ENCODE measurements around the gene LPCAT3.

Gene LPCAT3

DNA sequence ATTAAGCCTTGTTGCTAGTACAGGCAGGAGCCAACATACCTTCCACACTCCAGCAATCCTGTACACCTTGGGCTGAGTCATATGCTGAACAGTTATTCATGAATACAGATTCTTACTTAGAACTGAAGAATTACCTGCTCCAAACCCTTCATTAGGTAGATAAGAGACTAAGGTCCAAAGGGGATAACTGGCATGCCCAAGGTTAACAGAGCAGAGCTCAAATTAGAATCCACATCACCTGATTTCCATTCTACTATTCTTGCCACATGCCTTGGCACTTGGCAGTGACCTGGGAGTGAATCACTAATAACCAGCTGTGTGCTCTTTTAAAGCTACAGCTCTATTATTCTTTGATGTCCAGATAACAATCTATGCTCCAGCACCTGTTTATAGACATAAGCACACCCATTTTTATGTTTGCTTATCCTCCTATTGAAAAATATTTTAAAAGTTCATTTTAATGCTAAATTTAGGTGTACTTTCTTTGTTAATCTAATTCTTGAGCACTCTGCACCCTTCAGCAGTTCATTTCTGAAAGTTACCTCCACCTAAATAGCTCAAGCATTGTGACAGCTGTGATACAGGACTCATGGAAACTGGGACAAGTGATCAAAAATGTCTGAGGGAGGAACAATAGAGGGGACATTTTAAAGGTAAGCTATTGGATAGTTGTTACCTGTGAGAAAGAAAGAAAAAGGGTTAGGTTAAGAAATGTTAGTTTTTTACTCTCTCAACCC is 19.4 kb downstream of the LPCAT3 start:
- no peak for ATAC-seq

DNA sequence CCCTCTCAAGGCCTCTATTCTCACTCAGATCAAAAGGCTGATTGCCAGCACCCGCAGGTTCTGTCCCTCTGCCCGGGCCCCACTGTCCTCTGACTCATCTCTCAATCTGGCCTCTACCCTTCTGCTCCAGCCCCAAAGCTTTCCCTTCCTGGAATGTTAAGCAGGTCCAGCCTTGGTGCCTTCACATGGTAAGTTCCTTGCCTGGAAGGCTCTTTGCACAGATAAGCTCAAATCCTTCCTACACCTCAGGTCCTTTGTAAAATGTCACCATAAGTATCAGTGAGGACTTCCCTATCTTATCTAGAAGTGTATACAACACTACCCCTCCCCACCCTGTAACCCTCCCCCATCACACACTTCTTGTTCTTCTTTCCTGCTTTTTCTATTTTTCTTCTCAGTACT is 22.2 kb downstream of the LPCAT3 start:
- ATAC-seq (no peak), DNase-seq (no peak)

More for the DNA sequence above, 19.4 kb downstream of the LPCAT3 start:
- DNase-seq, result no peak

DNA sequence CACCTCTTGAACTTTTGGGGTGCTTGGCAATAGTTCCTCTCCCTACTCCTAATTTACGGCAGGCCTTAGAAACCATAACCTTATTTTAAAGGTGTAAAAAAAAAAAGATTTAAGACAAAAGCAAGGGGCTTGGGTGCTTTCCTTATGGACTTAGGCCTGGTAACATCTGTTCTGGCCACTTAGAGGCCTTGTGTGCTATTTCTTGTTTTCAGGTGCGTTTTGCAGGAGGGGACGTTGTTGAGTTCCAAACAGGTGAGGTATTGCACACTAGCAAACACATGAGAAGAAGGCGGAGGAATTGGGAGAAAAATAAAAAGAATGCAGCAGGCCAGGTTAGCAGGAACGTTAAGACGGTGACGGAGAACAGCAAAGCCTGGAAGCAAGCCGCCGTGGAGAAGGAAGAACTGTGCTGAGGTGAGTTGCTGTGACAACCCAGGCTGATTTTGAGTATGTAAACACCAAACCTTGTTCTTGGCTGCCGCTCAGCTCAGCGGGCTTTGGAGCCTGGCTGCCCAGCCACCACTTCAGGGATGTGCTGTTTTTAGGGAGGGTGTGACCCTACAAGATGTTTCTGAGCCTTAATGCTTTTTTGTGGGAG is 30.2 kb downstream of the LPCAT3 start:
- DNase-seq, result no peak

DNA sequence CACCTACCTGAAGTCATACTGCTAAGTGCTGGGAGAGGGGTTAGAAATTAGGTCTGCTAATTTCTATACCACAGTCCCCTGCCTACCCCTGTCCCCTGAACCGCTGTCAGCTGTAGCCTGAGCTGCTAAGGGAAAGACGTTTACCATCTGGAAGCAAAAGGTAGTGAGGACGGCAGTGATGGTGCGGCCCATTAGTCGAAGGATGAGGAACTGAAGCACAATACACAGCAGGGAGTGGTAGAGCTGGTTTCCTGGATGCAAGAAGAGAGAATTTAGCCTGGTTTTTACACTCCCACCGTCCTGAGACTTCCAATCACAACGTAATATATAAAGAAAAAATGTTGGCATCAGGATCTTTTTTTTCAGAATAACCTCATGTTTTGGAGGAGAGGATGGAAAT is 35.7 kb downstream of the LPCAT3 start:
- ATAC-seq, result no peak
- DNase-seq, result no peak

More for the DNA sequence above, 30.2 kb downstream of the LPCAT3 start:
- no peak for ATAC-seq

DNA sequence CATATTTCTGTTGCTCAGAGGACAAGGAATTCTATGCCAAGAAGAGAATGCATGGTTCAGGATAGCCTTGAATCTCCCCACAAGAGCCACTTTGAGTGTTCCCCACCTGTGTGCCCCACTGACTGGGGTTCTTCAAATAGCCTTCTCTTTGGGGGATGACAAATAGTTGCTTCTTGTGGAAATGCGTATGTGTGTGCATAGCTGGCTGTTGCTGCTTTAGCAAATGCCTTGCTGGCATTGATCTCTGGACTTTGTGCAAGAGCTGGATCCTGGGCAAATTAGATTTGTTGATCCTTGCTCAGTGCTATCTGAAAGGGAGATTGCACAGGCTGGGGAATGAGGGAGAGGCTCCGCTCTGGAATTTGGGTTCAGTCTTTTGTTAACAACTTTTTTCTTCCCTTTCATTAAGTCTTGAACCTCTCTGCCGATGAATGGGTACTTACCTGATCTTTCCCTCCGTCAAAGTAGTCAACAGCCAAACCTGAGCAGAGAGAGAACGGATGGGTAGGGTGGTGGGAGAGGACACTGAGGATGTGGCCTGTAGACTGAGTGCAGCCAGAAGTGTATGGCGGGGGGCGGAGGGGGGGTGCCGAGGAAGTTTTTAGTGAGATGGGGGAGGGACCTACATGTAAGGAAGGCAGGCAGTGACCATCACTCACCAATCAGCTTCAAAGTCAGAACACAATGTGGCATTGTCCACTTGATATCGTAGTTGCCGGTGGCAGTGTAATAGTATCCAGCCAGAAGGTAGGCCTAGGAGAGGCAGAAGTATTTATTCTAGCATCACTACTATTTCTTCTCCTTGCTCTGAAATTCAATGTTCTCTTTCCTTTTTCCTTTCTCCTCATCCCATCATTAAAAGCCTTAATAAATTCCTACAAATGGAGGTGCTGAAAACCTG is 36.9 kb downstream of the LPCAT3 start:
- no peak for ATAC-seq

DNA sequence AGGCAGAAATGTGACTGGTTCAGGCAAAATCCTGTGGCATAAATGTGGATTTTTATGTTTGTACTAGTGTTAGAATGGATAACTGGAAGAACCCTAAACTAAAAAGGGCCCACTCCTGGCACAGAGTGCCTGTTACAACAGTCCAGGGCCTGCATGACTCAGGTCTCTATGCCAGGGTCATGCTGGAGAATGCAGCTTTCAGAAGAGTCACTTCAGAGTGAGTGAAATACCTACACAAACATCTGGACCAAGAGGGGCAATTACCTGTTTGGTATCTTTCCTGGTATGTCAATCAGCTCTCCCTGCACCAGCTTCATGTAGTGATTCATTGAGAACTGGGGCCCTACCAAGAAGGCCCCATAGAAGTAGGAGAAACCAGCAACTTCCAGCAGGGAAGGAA is 37.5 kb downstream of the LPCAT3 start:
- ATAC-seq (no peak), DNase-seq (no peak)

More for the DNA sequence above, 36.9 kb downstream of the LPCAT3 start:
- DNase-seq, result no peak

DNA sequence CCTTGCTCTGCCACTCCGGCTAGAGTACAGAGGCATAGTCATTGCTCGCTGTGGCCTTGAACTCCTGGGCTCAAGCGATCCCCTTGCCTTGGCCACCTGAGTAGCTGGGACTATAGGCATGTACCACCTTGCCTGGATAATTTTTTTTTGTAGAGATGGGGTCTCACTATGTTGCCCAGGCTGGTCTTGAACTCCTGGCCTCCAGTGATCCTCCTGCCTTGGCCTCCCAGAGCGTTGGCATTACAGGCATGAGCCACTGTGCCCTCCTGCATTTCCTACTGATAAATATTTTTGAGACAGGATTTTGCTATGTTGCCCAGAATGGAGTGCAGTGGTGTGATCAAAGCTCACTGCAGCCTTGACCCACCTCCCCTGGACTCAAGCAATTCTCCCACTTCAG is 38.2 kb downstream of the LPCAT3 start:
- ATAC-seq, result no peak
- no peak for DNase-seq

DNA sequence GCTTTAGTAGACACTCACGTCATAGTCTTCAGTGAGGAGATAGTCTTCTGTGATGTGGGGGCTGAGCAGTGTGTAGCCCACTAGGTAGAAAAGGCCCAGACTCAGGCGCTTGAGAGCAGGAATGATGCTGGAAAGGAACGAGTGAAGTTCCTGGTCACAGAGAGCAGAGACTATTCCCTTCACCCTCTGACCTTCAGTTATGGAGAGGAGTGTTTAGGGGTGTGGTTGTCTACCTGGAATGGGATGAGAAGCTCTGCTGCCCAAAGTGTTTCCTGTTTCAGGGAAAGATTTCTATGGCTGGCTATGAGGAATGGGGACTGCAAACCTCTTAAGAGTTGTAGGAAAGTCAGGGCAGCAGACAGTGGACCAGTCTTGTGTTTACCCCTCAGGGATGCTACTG is 38.8 kb downstream of the LPCAT3 start:
- ATAC-seq (no peak), DNase-seq (no peak)

DNA sequence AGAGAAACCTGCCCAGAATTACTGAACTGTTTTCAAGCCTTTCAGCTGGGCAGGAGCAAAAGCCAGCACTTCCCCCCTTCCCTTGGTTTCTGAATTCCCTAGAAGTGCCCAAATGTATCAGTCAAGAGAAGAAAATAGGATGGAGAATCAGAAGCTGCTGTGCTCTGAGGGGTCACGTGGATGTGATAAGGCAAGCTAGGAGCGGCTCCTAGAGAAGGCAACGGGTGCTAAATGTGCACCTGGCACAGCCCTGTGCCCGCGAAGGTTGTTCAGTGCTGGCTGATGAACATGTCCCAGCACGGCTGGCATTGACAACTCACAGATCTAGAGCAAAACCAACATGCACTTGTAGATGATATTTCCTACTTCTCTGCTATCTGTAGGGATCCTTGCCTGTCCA is 39.3 kb downstream of the LPCAT3 start:
- ATAC-seq, result no peak
- no peak for DNase-seq

DNA sequence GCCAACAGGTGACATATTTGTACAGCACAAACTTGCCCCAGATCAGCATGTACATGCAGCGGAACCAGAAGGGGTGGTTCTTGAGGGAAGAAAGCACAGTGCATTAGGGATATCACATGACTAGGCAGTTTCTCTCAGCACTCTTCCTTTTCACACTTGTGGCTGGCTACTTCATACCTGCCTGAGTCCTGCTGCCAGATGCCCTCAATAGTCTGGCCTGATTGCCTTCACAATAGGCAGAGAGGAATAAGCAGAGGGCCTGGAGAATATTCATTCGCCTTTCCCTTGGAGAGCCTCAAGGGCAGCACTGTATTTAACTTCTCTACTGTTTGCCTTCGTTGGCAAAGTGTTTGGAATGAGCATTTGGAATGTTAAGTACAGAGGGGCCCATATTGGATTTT is 39.7 kb downstream of the LPCAT3 start:
- ATAC-seq, result peak; percentile 8
- DNase-seq, result no peak

DNA sequence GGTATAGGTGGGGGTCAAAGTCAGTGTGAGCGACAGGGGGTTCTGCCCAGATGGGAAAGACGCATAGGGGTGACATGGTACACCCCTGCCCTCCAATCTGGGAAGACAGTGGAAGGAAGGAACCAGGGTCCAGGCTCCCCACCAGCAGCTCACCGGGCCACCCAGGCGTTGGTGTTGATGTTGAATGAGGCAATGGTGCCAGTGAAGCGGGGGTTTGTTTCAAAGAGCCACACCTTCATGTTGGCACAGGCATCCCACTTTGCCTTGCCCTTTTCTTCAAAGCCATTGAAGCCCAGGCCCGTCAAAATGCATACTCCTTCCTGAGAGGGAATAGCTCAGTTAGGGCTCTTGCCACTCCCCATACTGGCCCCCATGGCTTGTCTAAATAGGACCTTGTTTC is 40.1 kb downstream of the LPCAT3 start:
- ATAC-seq, result no peak
- DNase-seq, result no peak

DNA sequence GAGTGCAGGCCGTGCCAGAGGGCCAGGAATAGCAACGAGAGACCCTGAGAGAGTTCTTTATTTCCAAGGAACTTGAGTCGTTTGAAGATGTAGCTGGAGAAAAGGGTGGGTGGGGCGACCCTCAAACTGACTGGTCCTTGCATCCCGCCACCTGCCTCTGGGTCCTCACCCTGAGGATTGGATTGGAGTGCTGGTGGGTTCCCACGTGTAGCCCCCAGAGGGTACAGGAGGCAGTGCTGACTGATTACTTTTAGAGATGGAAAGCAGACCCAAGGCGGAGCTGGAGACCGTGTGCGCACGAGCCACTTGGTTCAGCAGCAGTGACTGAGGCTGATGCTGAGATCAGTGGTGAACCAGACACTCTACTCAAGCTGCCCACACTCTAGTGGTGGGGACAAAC is 40.6 kb downstream of the LPCAT3 start:
- ATAC-seq, result no peak
- no peak for DNase-seq

DNA sequence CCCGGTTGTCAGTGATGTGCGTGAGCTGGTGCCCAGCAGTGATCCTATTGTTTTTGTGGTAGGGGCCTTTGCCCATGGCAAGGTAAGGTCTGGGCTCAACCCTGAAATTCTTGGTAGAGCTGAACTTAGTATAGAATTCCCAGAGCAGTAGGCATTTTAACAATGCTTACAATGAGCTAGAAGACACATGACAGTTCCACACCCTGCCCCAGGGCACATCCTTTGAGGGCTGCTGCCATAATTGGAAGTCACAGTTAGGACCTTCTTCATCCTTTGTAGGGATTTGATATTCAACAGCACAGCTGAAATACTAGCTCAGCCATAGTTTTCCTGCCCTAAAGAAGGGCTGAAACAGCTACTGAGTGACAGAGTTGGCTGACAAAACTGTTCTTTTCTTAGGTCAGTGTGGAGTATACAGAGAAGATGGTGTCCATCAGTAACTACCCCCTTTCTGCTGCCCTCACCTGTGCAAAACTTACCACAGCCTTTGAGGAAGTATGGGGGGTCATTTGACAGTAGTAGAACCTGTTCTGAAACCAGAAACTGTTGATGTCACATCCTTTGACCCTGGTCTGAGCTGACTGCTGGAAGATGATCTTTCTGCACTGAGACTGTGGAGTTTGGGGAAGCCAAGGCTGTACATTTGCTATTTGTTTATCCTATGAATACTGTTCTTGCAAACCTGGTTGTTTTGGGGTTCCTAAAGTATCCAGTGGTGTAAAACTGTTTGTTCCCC is 42.8 kb downstream of the LPCAT3 start:
- no peak for DNase-seq
- ATAC-seq, result no peak

DNA sequence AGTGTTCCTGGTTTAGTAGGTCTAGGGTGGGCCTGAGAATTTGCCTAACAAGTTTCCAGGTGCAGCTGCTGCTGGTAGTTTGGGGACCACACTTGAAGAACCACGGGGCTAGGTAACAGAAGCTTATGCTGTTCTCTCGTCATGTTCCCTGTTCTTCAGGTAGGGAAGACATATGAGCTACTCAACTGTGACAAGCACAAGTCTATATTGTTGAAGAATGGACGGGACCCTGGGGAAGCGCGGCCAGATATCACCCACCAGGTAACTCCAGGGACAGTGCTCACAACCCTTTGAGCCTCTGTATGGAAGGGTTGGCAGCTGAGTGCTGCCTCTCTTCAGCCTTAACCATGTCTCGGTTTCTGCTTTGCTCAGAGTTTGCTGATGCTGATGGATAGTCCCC is 44.1 kb downstream of the LPCAT3 start:
- no peak for ATAC-seq
- no peak for DNase-seq

DNA sequence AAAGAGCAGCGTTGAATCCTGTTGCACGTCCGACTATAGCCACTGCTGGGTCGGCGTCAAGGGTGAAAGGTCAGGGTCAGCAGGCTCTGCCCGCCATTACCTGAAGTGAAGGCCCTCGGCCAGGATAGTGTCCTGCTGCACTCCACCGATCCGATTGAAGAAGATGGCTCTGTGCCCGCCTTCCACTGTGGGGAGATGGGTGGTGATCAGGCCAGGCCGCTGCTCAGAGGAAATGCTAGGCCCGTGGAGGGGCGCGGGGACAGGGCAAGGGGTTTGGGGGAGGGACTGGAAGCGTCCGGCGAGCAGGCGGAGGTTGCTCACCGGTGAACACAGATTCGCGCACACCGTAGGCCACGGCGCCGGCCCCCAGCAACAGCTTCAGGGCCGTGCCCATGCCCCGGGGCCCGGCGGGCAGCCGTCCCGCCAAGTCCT is 48.2 kb downstream of the LPCAT3 start:
- DNase-seq, result peak; percentile 35
- no peak for ATAC-seq

DNA sequence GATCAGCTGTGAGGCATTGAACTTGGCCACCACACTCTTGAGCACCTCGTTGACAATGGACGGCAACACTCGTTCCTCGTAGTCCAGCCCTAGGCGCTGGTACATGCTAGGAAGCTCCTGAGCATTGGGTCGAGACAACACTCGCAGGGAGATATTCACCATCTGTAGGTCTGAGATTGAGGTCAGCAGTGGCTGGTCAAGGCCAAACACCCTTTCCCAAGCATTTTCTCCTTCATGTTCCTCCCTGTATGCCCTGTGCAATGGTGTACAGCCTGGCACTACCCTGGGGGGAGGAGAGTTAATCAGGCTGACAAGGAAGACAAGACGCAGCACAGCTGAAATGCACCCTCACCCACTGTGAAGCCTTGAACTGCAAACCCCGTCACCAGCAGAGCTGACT is 49.9 kb downstream of the LPCAT3 start:
- ATAC-seq, result no peak
- no peak for DNase-seq

DNA sequence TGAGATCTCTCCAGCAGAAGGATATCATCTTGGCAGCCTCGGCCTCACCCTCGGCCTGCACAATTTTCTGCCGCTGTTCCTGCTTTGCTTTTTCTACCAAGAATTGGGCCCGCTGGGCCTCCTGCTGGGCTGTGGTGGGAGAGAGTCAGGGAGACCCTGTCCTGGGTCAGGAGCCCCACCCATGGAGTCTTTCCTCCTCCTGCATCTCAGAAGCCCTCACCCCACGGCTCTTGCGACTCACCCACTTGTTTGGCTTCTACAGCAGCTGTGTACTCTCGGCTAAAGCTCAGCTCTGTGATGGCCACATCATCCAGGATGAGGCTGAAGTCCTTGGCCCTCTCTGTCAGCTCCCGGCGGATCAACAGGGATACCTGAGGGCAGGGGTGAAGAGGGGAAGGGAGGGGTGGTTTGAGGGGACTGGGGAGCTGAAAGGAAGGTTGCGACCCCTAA is 50.6 kb downstream of the LPCAT3 start:
- DNase-seq, result no peak
- ATAC-seq, result no peak

DNA sequence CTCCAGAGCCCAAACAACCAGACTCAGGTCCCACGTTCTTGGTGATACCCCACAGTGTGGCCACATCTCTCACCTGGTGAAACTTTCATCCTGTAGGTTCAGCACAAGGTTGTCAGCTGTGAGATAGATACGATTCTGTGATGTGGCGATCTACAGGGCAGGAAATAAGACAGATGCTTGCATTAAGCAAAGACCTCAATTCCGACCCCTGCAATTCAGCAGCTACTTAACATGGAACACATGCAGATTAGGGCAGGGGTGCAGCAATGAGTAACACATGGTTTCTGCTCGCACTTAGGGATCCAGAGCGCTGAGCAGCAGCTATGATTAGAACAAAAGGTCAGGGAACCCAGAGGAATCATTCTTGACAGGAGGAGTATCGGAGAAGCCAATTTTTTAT is 51.9 kb downstream of the LPCAT3 start:
- no peak for ATAC-seq
- DNase-seq, result no peak

DNA sequence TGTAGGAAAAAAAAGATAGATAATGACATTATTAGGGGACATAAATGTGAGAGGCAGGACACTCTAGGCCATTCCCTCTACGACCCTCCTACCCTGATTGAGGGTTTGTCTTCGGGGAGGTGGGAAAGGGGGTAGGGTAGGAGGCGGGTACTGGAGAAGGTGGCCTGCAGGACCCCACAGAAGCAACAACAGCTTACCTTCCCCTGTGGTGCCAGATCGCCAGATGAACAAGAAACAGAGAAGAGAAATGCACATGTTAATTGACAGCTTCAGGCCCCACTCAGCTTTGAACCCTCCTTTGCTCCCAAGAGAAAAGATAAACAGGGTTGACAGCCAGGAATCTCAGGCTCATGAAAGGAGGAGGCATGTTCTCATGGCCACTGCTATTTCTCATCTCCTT is 52.6 kb downstream of the LPCAT3 start:
- no peak for DNase-seq
- ATAC-seq, result no peak

DNA sequence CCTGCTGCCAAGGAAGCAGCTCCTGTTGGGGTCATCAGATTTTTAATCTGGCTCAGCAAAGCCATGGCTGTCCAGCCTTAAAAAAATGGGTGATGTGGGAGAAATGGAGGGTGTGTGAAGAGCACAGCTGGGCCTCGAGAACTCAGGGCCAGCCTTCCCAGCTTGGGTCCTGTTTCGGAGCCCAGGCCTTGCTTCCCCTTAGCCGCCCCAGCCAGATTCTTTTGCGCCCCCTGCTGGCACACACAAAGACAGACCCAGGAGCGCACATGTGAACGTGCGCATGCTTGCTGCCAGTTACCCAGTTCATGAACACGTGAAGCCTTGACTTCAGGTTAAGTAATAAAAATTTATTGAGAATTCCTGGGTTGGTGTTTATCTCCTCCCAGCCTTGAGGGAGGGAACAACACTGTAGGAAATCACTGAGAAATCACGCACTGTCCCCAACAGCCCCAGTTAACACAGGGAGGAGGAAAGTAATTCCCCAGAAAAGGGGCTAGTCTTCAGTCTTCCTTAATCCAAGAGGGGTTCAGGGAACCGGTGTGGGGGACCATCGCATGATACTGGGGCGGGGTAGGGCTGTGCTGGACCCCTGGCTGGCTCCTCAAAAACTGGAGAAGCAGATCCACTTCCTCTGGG is 53.1 kb downstream of the LPCAT3 start:
- peak; percentile 37 for ATAC-seq
- peak; percentile 94 for DNase-seq

DNA sequence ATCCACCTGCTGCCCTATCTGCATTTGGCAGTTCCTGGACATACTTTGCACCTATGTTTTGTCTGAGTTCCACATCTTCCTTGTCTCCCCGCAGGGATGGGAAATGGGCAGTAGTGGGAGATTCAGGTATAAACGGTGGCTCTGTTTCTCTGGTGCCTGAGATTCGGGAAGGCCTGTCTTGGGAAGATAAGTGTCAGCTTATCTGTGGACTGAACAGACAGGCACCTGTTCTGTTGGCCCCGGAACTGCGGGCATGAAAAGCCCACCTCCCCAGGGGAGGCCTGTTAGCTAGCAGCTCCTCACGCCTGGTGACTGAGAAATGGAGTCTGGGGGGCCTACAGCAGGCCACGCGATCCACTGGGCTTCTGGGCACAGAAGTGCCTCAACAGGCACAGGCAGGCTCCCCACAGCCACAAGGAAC is 53.7 kb downstream of the LPCAT3 start:
- ATAC-seq (no peak), DNase-seq (no peak)

All from stimulated activated naive CD8-positive, alpha-beta T cell treated with anti-CD3 and anti-CD28 coated beads, Interleukin-15, Interleukin-2, amounts not matched to agents 100 U/mL and 50 U/mL, for 24 hours (primary cell).